Pancreas (tissue), 10 donors: Measurements from ENCODE around the gene MS4A10. TPM values are rescaled to one million over a fixed set of nuclear protein-coding genes. Genes with fewer than 3 reads are reported as not detected.

Experiments
- ATAC-seq, 4 donors: fragments of 200-7000 bp; cut with Tn5 transposase; one replicate each; pipeline versions ENCODE4 v1.8.0 to v1.9.1; 2020; ENCODE audit warnings: mild to moderate bottlenecking in 4 of 4, moderate library complexity in 4 of 4
- DNase-seq, 6 donors: peaks; one replicate each; pipeline ENCODE4 v3.0.0-alpha.2; 2020
- FAIRE-seq: peaks from 2 replicates; lab custom pipeline; 2012; peaks lifted over from hg19 to GRCh38; lab: Jason Lieb, UNC
- H3K27ac ChIP-seq, 4 donors: fragments of 200-600 bp; sonication (generic); 1 replicate in 3 of 4; 2 replicates in 1 of 4; pipeline versions ENCODE4 v1.5.0 to v1.8.0; 2020
- H3K27me3 ChIP-seq, 4 donors: fragments of 200-600 bp; one replicate each; pipeline ENCODE4 v1.8.0; 2021
- H3K36me3 ChIP-seq, 3 donors: fragments of 200-600 bp; sonication (generic) in 1 of 3; one replicate each; pipeline versions ENCODE4 v1.5.0 to v1.8.0; 2020 to 2021
- H3K4me1 ChIP-seq, 3 donors: fragments of 200-600 bp; one replicate each; pipeline ENCODE4 v1.8.0; 2021
- H3K4me3 ChIP-seq, 4 donors: fragments of 200-600 bp; sonication (generic) in 2 of 4; one replicate each; pipeline versions ENCODE4 v1.5.0 to v1.8.0; 2020 to 2021
- H3K9me3 ChIP-seq, 4 donors: fragments of 200-600 bp; one replicate each; pipeline ENCODE4 v1.8.0; 2021
- CTCF ChIP-seq, 4 donors: fragments of 200-600 bp; sonication (generic) in 3 of 4; IDR thresholded peaks; one replicate each; pipeline versions ENCODE4 v1.5.0 to v1.8.0; 2021; ENCODE audit warnings: antibody characterized with exemption in 4 of 4
- WGBS, 2 donors: extraction: QIAGEN DNeasy Blood & Tissue Kit; methylation state at CpG; one replicate each; pipeline ENCODE4 v1.1.7; 2013; 5-methylcytosine and 5-hydroxymethylcytosine counted together
- intact Hi-C, 3 donors: fragments of 100-400 bp; cut with DNase I; formaldehyde crosslinking; loops; one replicate each; pipeline versions ENCODE4 v1.11.1 to v1.14.2; 2022
- polyA plus RNA-seq, 2 donors: library from polyadenylated mRNA; stranded (reverse); fragments of 200-250 nt; gene quantifications; one replicate each; pipeline ENCODE4 v1.2.3, GENCODE V29; 2013
- total RNA-seq, 6 donors: library from RNA; stranded (reverse); fragmentation: NEBNext Ultra II Directional in 4 of 6; extraction: Animal tissue kit (Norgen Biotek cat#: 25700) in 4 of 6; gene quantifications; one replicate each; pipeline versions ENCODE4 v1.2.1 to v1.2.4, GENCODE V29; 2021 to 2023
- donor health status: healthy with polysubstance abuse.
- donor health status: DM: no; HTN: no; CAD: no; lungs with moderate emphysema.
- donor health status: DM: no; HTN: no; CAD: no.
- donor health status: control.
- donor health status: control.
- donor health status: Bipolar disorder and iron deficiency.
- donor health status: DM: yes; HTN: yes; CAD: no.
- donor health status: DM: no; HTN: no; CAD: no.
- donor health status: DM: no; HTN: no; CAD: no.
- donor health status: DM: yes; HTN: yes; CAD: no.

Gene MS4A10
- total and polyA plus RNA-seq, 8 donors = not detected

- ATAC-seq = peak in 2 of 4 donors; percentile 62 to 71
- H3K9me3 ChIP-seq = no peaks in the 10 kb centered on the region
- H3K36me3 ChIP-seq = no peaks in the 10 kb centered on the region
- intact Hi-C loops = no loop called here
- H3K4me3 ChIP-seq = no peak overlapping the region
- H3K27me3 ChIP-seq = no peaks in the 10 kb centered on the region
- no peak for FAIRE-seq
- DNase-seq = peak in 1 of 6 donors; percentile 19
- 25 to 33% methylated on average over 5 of the region's 5 CpGs for WGBS, 2 donors
- H3K4me1 ChIP-seq = no peaks in the 10 kb centered on the region
- no peak overlapping the region for H3K27ac ChIP-seq
- no peak for TF ChIP-seq CTCF (IDR thresholded peaks at IDR 0.05)
Measured at GRCh38 chr11:60744114-60744513, 41.0 kb upstream of the MS4A10 start.

GRCh38 chr11:60747359-60747873, 37.7 kb upstream of the MS4A10 start:
- intact Hi-C loops = no loop called here
- Histone ChIP-seq H3K9me3 (no peaks in the 10 kb centered on the region), H3K27ac (no peak overlapping the region), H3K4me1 (no peaks in the 10 kb centered on the region), H3K36me3 (no peaks in the 10 kb centered on the region), H3K27me3 (no peaks in the 10 kb centered on the region), H3K4me3 (no peak overlapping the region)
- 80 to 90% methylated on average over 14 of the region's 14 CpGs for WGBS, 2 donors
- ATAC-seq (no peak), DNase-seq (no peak), FAIRE-seq (no peak)
- TF ChIP-seq CTCF (IDR thresholded peaks at IDR 0.05) = no peak

- H3K36me3 ChIP-seq = no peaks in the 10 kb centered on the region
- WGBS, 2 donors = 87 to 89% methylated on average over 17 of the region's 17 CpGs
- FAIRE-seq = no peak
Measured at GRCh38 chr11:60748225-60748624, 36.9 kb upstream of the MS4A10 start.

GRCh38 chr11:60748821-60749220, 36.3 kb upstream of the MS4A10 start:
- Histone ChIP-seq H3K4me3 (no peak overlapping the region), H3K9me3 (no peaks in the 10 kb centered on the region), H3K4me1 (no peaks in the 10 kb centered on the region), H3K36me3 (no peaks in the 10 kb centered on the region), H3K27ac (no peak overlapping the region), H3K27me3 (no peaks in the 10 kb centered on the region)
- TF ChIP-seq CTCF (IDR thresholded peaks at IDR 0.05) = no peak
- FAIRE-seq (no peak), ATAC-seq (no peak), DNase-seq (no peak)
- intact Hi-C loops = no loop called here
- 76 to 88% methylated on average over 8 of the region's 8 CpGs for WGBS, 2 donors

More at GRCh38 chr11:60748225-60748624, 36.9 kb upstream of the MS4A10 start:
- Histone ChIP-seq H3K27ac (no peak overlapping the region), H3K9me3 (no peaks in the 10 kb centered on the region), H3K4me1 (no peaks in the 10 kb centered on the region), H3K27me3 (no peaks in the 10 kb centered on the region), H3K4me3 (no peak overlapping the region)
- ATAC-seq = no peak
- TF ChIP-seq CTCF (IDR thresholded peaks at IDR 0.05) = no peak
- DNase-seq = no peak
- intact Hi-C loops = no loop called here

GRCh38 chr11:60750911-60751310, 34.2 kb upstream of the MS4A10 start:
- H3K4me1 ChIP-seq = no peaks in the 10 kb centered on the region
- 70 to 72% methylated on average over 3 of the region's 3 CpGs for WGBS, 2 donors
- no peaks in the 10 kb centered on the region for H3K27me3 ChIP-seq
- intact Hi-C loops = loop anchor here in 1 of 3 donors (10.0 kb wide), 1 partner anchor 46 kb away; no protein-coding TSS in a partner anchor
- ATAC-seq (no peak), DNase-seq (no peak), FAIRE-seq (no peak)
- no peak for TF ChIP-seq CTCF (IDR thresholded peaks at IDR 0.05)
- H3K36me3 ChIP-seq = no peaks in the 10 kb centered on the region
- no peak overlapping the region for H3K4me3 ChIP-seq
- no peak overlapping the region for H3K27ac ChIP-seq
- H3K9me3 ChIP-seq = no peaks in the 10 kb centered on the region
